PC-9 (cell line): ENCODE data around the gene CDX2.

ENCODE experiments used
- EZH2 ChIP-seq: fragments of 200-600 bp; sonication (generic); IDR thresholded peaks from 2 replicates; pipeline ENCODE4 v1.8.0; 2017; ENCODE audit warnings: antibody characterized with exemption, low read depth
- TF ChIP-seq, protein P1 (sequence below): fragments of 200-600 bp; sonication (generic); conservative IDR thresholded peaks from 2 replicates; pipeline ENCODE4 v1.6.1; 2017; ENCODE audit warnings: mixed run types, antibody characterized with exemption, mild to moderate bottlenecking, moderate library complexity

GRCh38 chr13:27956576-27957300 is 12.4 kb downstream of the CDX2 start:
- TF ChIP-seq, protein P1, sequence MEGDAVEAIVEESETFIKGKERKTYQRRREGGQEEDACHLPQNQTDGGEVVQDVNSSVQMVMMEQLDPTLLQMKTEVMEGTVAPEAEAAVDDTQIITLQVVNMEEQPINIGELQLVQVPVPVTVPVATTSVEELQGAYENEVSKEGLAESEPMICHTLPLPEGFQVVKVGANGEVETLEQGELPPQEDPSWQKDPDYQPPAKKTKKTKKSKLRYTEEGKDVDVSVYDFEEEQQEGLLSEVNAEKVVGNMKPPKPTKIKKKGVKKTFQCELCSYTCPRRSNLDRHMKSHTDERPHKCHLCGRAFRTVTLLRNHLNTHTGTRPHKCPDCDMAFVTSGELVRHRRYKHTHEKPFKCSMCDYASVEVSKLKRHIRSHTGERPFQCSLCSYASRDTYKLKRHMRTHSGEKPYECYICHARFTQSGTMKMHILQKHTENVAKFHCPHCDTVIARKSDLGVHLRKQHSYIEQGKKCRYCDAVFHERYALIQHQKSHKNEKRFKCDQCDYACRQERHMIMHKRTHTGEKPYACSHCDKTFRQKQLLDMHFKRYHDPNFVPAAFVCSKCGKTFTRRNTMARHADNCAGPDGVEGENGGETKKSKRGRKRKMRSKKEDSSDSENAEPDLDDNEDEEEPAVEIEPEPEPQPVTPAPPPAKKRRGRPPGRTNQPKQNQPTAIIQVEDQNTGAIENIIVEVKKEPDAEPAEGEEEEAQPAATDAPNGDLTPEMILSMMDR, result no peak
- TF ChIP-seq EZH2, result no peak
